K562 (cell line): ENCODE measurements around the gene CEACAM18. TPM values are rescaled to one million over a fixed set of nuclear protein-coding genes. Genes with fewer than 3 reads are reported as not detected.
A peak's percentile ranks its signal among the peaks of the same experiment; 100 is the strongest.

Experiments
- ATAC-seq: fragments of 200-7000 bp; cut with Tn5 transposase; 3 replicates; pipeline ENCODE4 v1.9.1; 2020; ENCODE audit warnings: moderate library complexity
- BruUV-seq: library from RNA; stranded (reverse); fragments of 400-500 nt; replicated peaks from 2 replicates; lab custom pipeline; 2021; lab: Mats Ljungman, UMichigan
- CTCF ChIA-PET: fragments of 300-600 bp; formaldehyde crosslinking; extraction: SDS; loops from one replicate; lab custom pipeline; 2021; ENCODE audit warnings: low intra/inter-chr PET ratio; lab: Yijun Ruan, JAX
- POLR2A ChIA-PET: fragments of 300-600, 350-650 bp; sonication (Branson Sonifier 250); formaldehyde crosslinking; extraction: SDS; loops from one replicate; lab custom pipeline; 2021; ENCODE audit warnings: antibody characterized with exemption, inconsistent platforms; lab: Yijun Ruan, JAX
- DNase-seq, 4 experiments: peaks; one replicate each; pipeline versions ENCODE4 v3.0.0 to v3.0.0-alpha.2; 2011 to 2018; ENCODE audit warnings: low spot score in 3 of 4, mixed read lengths in 3 of 4; ENCODE audit errors: extremely low read depth in 1 of 4
- FAIRE-seq: peaks from 2 replicates; lab custom pipeline; 2011; peaks lifted over from hg19 to GRCh38; lab: Jason Lieb, UNC
- H2AFZ ChIP-seq: 2 replicates; pipeline ENCODE4 v1.6.0; 2011; ENCODE audit warnings: low read depth, low read length, control low read depth, inconsistent platforms
- H3K27ac ChIP-seq: fragments of 200-600 bp; 3 replicates; pipeline ENCODE4 v1.8.0; 2011; ENCODE audit warnings: low read depth, mild to moderate bottlenecking, control low read depth, inconsistent platforms, low read length, moderate library complexity, mixed read lengths; ENCODE audit errors: extremely low read depth
- H3K27me3 ChIP-seq, 2 experiments: fragments of 300-600 bp in 1 of 2; 2 replicates in 1 of 2; 3 replicates in 1 of 2; pipeline versions ENCODE4 v1.6.0 to v1.8.0; 2011; ENCODE audit warnings: inconsistent platforms in 2 of 2, low read length in 2 of 2, mild to moderate bottlenecking in 1 of 2, mixed read lengths in 1 of 2, moderate library complexity in 1 of 2; ENCODE audit not compliant: control insufficient read depth in 2 of 2, insufficient read depth in 2 of 2
- H3K36me3 ChIP-seq: fragments of 300-600 bp; 3 replicates; pipeline ENCODE4 v1.8.0; 2011; ENCODE audit warnings: mild to moderate bottlenecking, low read length, inconsistent platforms; ENCODE audit not compliant: control insufficient read depth, insufficient read depth
- H3K4me1 ChIP-seq, 2 experiments: fragments of 200-600 bp in 1 of 2; replicated peaks in 1 of 2; 2 replicates in 1 of 2; 3 replicates in 1 of 2; pipeline versions ENCODE4 v1.5.1 to v1.8.0; 2011; ENCODE audit warnings: inconsistent platforms in 2 of 2, low read length in 2 of 2, mild to moderate bottlenecking in 1 of 2, mixed read lengths in 1 of 2, moderate library complexity in 1 of 2; ENCODE audit not compliant: control insufficient read depth in 2 of 2, insufficient read depth in 2 of 2
- H3K4me2 ChIP-seq: 2 replicates; pipeline ENCODE4 v1.6.1; 2011; ENCODE audit warnings: low read length, control low read depth, inconsistent platforms, mixed read lengths; ENCODE audit not compliant: insufficient read depth
- H3K4me3 ChIP-seq: fragments of 200-600 bp; sonication (generic), shearing (Covaris generic); 2 replicates; pipeline ENCODE4 v1.5.1; 2016; ENCODE audit warnings: control low read depth, inconsistent platforms
- H3K79me2 ChIP-seq: fragments of 200-600 bp; 3 replicates; pipeline ENCODE4 v1.8.0; 2011; ENCODE audit warnings: low read length, inconsistent platforms; ENCODE audit not compliant: control insufficient read depth, insufficient read depth
- H3K9ac ChIP-seq, 2 experiments: 2 replicates each; pipeline versions ENCODE4 v1.6.0 to v1.6.1; 2011; ENCODE audit warnings: low read depth in 2 of 2, low read length in 2 of 2, control low read depth in 1 of 2, inconsistent platforms in 1 of 2, mild to moderate bottlenecking in 1 of 2, mixed read lengths in 1 of 2; ENCODE audit not compliant: insufficient read depth in 1 of 2
- H3K9me1 ChIP-seq: one replicate; pipeline ENCODE4 v1.6.0; 2011; ENCODE audit warnings: inconsistent platforms, mild to moderate bottlenecking, low read length, moderate library complexity; ENCODE audit not compliant: control insufficient read depth, insufficient read depth
- H3K9me3 ChIP-seq: replicated peaks from 2 replicates; pipeline ENCODE4 v1.5.1; 2011; ENCODE audit warnings: low read depth, low read length, inconsistent platforms; ENCODE audit not compliant: control insufficient read depth, insufficient read depth
- H4K20me1 ChIP-seq: replicated peaks from 2 replicates; pipeline ENCODE4 v1.6.1; 2011; ENCODE audit warnings: low read length, inconsistent platforms, mixed read lengths; ENCODE audit not compliant: control insufficient read depth, insufficient read depth
- AFF1 ChIP-seq, 2 experiments: fragments of 450-650 bp; IDR thresholded peaks; 2 replicates each; pipeline ENCODE4 v1.6.1; 2018; ENCODE audit warnings: mild to moderate bottlenecking in 2 of 2, low read depth in 1 of 2; ENCODE audit not compliant: partially characterized antibody in 2 of 2
- ATF1 ChIP-seq, 2 experiments: fragments of 450-650 bp in 1 of 2; IDR thresholded peaks; 2 replicates each; pipeline ENCODE4 v1.6.1; 2016; ENCODE audit warnings: missing compliant biosample characterization in 1 of 2, missing genetic modification characterization in 1 of 2
- CGGBP1 ChIP-seq: fragments of 250-450 bp; sonication (Bioruptor Pico); IDR thresholded peaks from 2 replicates; pipeline ENCODE4 v1.9.0; 2021; ENCODE audit warnings: mild to moderate bottlenecking
- DDX20 ChIP-seq: fragments of 450-650 bp; IDR thresholded peaks from 2 replicates; pipeline ENCODE4 v1.6.1; 2016; ENCODE audit warnings: missing genetic modification characterization, low read depth, mild to moderate bottlenecking, missing compliant biosample characterization, moderate library complexity
- DMBX1 ChIP-seq: fragments of 250-450 bp; sonication (Bioruptor Pico); IDR thresholded peaks from 2 replicates; pipeline ENCODE4 v1.8.0; 2022; ENCODE audit warnings: inconsistent platforms, mild to moderate bottlenecking, moderate library complexity, borderline replicate concordance
- DPF2 ChIP-seq: fragments of 450-650 bp; IDR thresholded peaks from 2 replicates; pipeline ENCODE4 v1.6.1; 2016
- FUS ChIP-seq: fragments of 200-400 bp; formaldehyde crosslinking; optimal IDR thresholded peaks from 2 replicates; pipeline ENCODE3; 2017; ENCODE audit warnings: low read depth, low read length
- MEIS2 ChIP-seq: fragments of 450-650 bp; IDR thresholded peaks from 2 replicates; pipeline ENCODE4 v1.6.1; 2014; ENCODE audit warnings: mild to moderate bottlenecking; ENCODE audit not compliant: partially characterized antibody
- NEUROD1 ChIP-seq: fragments of 150-350 bp; IDR thresholded peaks from 2 replicates; pipeline ENCODE4 v1.6.1; 2014; ENCODE audit warnings: borderline replicate concordance, low read length, low read depth; ENCODE audit not compliant: partially characterized antibody
- NR2C2 ChIP-seq, 2 experiments: fragments of 200-800 bp in 1 of 2; sonication (Bioruptor generic) in 1 of 2; sonication (generic) in 1 of 2; formaldehyde crosslinking in 1 of 2; IDR thresholded peaks; 2 replicates each; pipeline versions ENCODE4 v1.6.1 to v1.8.0; 2016 to 2022; ENCODE audit warnings: mild to moderate bottlenecking in 1 of 2, missing compliant biosample characterization in 1 of 2, missing genetic modification characterization in 1 of 2, missing genetic modification reagents in 1 of 2
- SUPT5H ChIP-seq: fragments of 450-650 bp; IDR thresholded peaks from 2 replicates; pipeline ENCODE4 v1.6.1; 2016
- U2AF2 ChIP-seq: fragments of 200-400 bp; formaldehyde crosslinking; optimal IDR thresholded peaks from 2 replicates; pipeline ENCODE3; 2017; ENCODE audit warnings: low read depth, mild to moderate bottlenecking, low read length
- ZNF232 ChIP-seq: sonication (generic); formaldehyde crosslinking; IDR thresholded peaks from 2 replicates; pipeline ENCODE4 v1.8.0; 2022; ENCODE audit warnings: mild to moderate bottlenecking, missing genetic modification reagents
- ZNF263 ChIP-seq: sonication (generic); formaldehyde crosslinking; IDR thresholded peaks from 2 replicates; pipeline ENCODE4 v1.8.0; 2022; ENCODE audit warnings: mild to moderate bottlenecking, missing genetic modification reagents, borderline replicate concordance
- ZNF398 ChIP-seq: fragments of 250-450 bp; sonication (Bioruptor Pico); IDR thresholded peaks from 2 replicates; pipeline ENCODE4 v1.8.0; 2021; ENCODE audit warnings: moderate library complexity, mild to moderate bottlenecking, inconsistent platforms
- ZNF766 ChIP-seq: fragments of 200-800 bp; sonication (Bioruptor generic); conservative IDR thresholded peaks from 2 replicates; pipeline ENCODE4 v1.6.1; 2016; ENCODE audit warnings: missing genetic modification characterization, missing compliant biosample characterization
- ZNF830 ChIP-seq: fragments of 250-450 bp; sonication (Bioruptor Pico); IDR thresholded peaks from 2 replicates; pipeline ENCODE4 v1.5.0; 2021; ENCODE audit warnings: mild to moderate bottlenecking
- WGBS: fragments of 100-300 bp; shearing (Covaris generic); methylation state at CpG from one replicate; pipeline ENCODE4 v1.1.6; 2016; ENCODE audit warnings: low coverage, mixed read lengths; ENCODE audit not compliant: insufficient coverage; ENCODE audit errors: missing lambda C conversion rate; 5-methylcytosine and 5-hydroxymethylcytosine counted together
- in situ Hi-C: fragments of 300-500 bp; cut with MboI; formaldehyde crosslinking; loops from 4 replicates; pipeline ENCODE4 v1.15.0; 2018; ENCODE audit warnings: inconsistent platforms, mixed read lengths
- intact Hi-C: fragments of 100-400 bp; cut with micrococcal nuclease; formaldehyde crosslinking; loops from 2 replicates; pipeline ENCODE4 v1.14.2; 2022
- polyA plus RNA-seq, 8 experiments: library from polyadenylated mRNA; depleted of rRNA in 4 of 8; stranded (reverse) in 5 of 8; unstranded in 3 of 8; fragments of >200 nt; fragmentation: Nextera tagmentation in 2 of 8; fragmentation: Illumina TruSeq in 1 of 8; extraction: Ambion mirVana in 2 of 8; extraction: Trizol in 1 of 8; gene quantifications; 2 replicates each; pipeline versions ENCODE4 v1.2.1 to v1.2.3, GENCODE V29; 2011 to 2014; ENCODE audit warnings: inconsistent platforms in 1 of 8, missing spikeins in 1 of 8
- total RNA-seq, 7 experiments: library from RNA; depleted of rRNA in 6 of 7; stranded (reverse); fragments of >200 nt in 6 of 7; fragmentation: Illumina TruSeq in 2 of 7; extraction: Trizol in 2 of 7; gene quantifications; 2 replicates each; pipeline versions ENCODE4 v1.2.1 to v1.2.3, GENCODE V29; 2011 to 2021; ENCODE audit warnings: low replicate concordance in 1 of 7

The CEACAM18 gene
- total and polyA plus RNA-seq, 9 of the 15 experiments (the other 6 are each of a cell fraction or from before 2014, with no cell fraction given), result 0.08 to 0.24 (median 0.15) TPM; not detected in 3

DNA sequence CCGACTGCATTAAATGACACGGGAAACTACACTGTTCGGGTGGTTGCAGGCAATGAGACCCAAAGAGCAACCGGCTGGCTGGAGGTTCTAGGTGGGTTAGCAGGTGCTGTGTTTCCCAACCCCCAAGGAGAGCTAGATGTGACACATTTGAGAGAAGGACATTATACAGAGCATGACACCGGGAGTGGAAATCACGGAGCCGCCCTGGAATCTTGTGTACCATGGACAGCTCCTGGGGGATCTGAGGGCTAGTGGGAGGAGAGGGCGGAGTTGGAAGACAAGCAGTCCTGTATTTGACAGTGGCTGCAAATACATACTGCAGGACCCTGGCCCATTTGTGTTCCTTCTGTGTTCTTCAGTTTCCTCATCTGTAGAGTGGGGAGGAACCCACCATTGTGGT, 2.3 kb downstream of the CEACAM18 start:
- no peak overlapping the region for H2AFZ ChIP-seq
- H3K9me1 ChIP-seq, result no peaks in the 10 kb centered on the region
- H3K27me3 ChIP-seq, result no peaks in the 10 kb centered on the region
- CTCF ChIA-PET, result no interaction called here
- peaks cover 12 to 20% of the 10 kb centered on the region in 2 experiments; a peak in 4 of 5 replicates for H3K4me1 ChIP-seq
- 21% methylated on average over 8 of the region's 8 CpGs for WGBS
- H3K9ac ChIP-seq, result no peak overlapping the region; a peak in 1 of 4 replicates
- H3K36me3 ChIP-seq, result peaks cover 7% of the 10 kb centered on the region; the same call in 2 of the 3 replicates
- peak; percentile 65 for FAIRE-seq
- H3K27ac ChIP-seq, result no peak overlapping the region
- H3K9me3 ChIP-seq, result peaks cover 2% of the 10 kb centered on the region; the same call in 1 of the 2 replicates
- POLR2A ChIA-PET, result interaction anchor here (2.2 to 3.1 kb wide), 2 partner anchors 12 to 27 kb away, joined by 5 to 12 read pairs; no protein-coding TSS in a partner anchor
- peak; percentile 67 to 80 (median 74) for DNase-seq
- ATAC-seq, result peak; percentile 81
- no TSS peak for BruUV-seq
- H3K4me2 ChIP-seq, result no peak overlapping the region
- no peaks in the 10 kb centered on the region for H4K20me1 ChIP-seq
- H3K4me3 ChIP-seq, result no peak overlapping the region
- in situ Hi-C loops, result no loop called here
- H3K79me2 ChIP-seq, result no peaks in the 10 kb centered on the region
- intact Hi-C loops, result no loop called here
- TF ChIP-seq NR2C2 (CRISPR knock-in tag; IDR thresholded peaks at IDR 0.05) (0 out of 2 replicates have a peak, but pooled peaks have one; percentile 28), NR2C2 (tag; IDR thresholded peaks at IDR 0.05) (no peak), CGGBP1 (CRISPR knock-in tag) (no peak), AFF1 (IDR thresholded peaks at IDR 0.05; ENCODE audit: low read depth in 1 of 2, partially characterized antibody in 2 of 2) (peak in 1 of 2 experiments; percentile 94), ZNF398 (no peak), MEIS2 (no peak), DPF2 (no peak), FUS (no peak), DMBX1 (CRISPR knock-in tag) (peak; percentile 64; the same call in 1 of the 2 replicates), ZNF263 (CRISPR knock-in tag) (peak; percentile 70), ATF1 (CRISPR knock-in tag; IDR thresholded peaks at IDR 0.05) (no peak), ATF1 (tag; IDR thresholded peaks at IDR 0.05) (no peak), DDX20 (tag) (no peak), NEUROD1 (no peak), ZNF766 (CRISPR knock-in tag) (peak; percentile 77; the same call in 1 of the 2 replicates), SUPT5H (no peak), ZNF232 (CRISPR knock-in tag) (no peak), U2AF2 (no peak), ZNF830 (CRISPR knock-in tag) (no peak)
